Duodenal mucosa (tissue), 2 donors: ENCODE results near the gene ZNF827.

Experiments used
- H3K27ac ChIP-seq: one replicate; pipeline ENCODE4 v1.7.0; 2013; ENCODE audit warnings: low read depth, low read length
- H3K27me3 ChIP-seq, 2 donors: one replicate each; pipeline ENCODE4 v1.7.0; 2013; ENCODE audit warnings: low read length in 2 of 2, control low read depth in 1 of 2; ENCODE audit not compliant: insufficient read depth in 2 of 2, control insufficient read depth in 1 of 2
- H3K36me3 ChIP-seq, 2 donors: one replicate each; pipeline ENCODE4 v1.7.0; 2013; ENCODE audit warnings: low read length in 2 of 2, control low read depth in 1 of 2; ENCODE audit not compliant: insufficient read depth in 2 of 2, control insufficient read depth in 1 of 2
- H3K4me1 ChIP-seq, 2 donors: one replicate each; pipeline ENCODE4 v1.7.0; 2013; ENCODE audit warnings: low read length in 2 of 2, control low read depth in 1 of 2; ENCODE audit not compliant: insufficient read depth in 2 of 2, control insufficient read depth in 1 of 2
- H3K4me3 ChIP-seq, 2 donors: one replicate each; pipeline ENCODE4 v1.7.0; 2013; ENCODE audit warnings: low read length in 2 of 2, low read depth in 1 of 2
- H3K9ac ChIP-seq, 2 donors: one replicate each; pipeline ENCODE4 v1.7.0; 2013; ENCODE audit warnings: low read length in 2 of 2, low read depth in 1 of 2
- H3K9me3 ChIP-seq, 2 donors: one replicate each; pipeline ENCODE4 v1.7.0; 2013; ENCODE audit warnings: low read length in 2 of 2, control low read depth in 1 of 2; ENCODE audit not compliant: control insufficient read depth in 1 of 2

The ZNF827 gene

GRCh38 chr4:145830699-145831098, 107.9 kb downstream of the ZNF827 start:
- H3K4me1 ChIP-seq: no peaks in the 10 kb centered on the region
- no peaks in the 10 kb centered on the region for H3K9me3 ChIP-seq
- no peak overlapping the region for H3K4me3 ChIP-seq
- peaks cover 0 to 14% of the 10 kb centered on the region in 2 donors for H3K36me3 ChIP-seq
- no peak overlapping the region for H3K9ac ChIP-seq
- no peak overlapping the region for H3K27ac ChIP-seq
- H3K27me3 ChIP-seq: no peaks in the 10 kb centered on the region

DNA sequence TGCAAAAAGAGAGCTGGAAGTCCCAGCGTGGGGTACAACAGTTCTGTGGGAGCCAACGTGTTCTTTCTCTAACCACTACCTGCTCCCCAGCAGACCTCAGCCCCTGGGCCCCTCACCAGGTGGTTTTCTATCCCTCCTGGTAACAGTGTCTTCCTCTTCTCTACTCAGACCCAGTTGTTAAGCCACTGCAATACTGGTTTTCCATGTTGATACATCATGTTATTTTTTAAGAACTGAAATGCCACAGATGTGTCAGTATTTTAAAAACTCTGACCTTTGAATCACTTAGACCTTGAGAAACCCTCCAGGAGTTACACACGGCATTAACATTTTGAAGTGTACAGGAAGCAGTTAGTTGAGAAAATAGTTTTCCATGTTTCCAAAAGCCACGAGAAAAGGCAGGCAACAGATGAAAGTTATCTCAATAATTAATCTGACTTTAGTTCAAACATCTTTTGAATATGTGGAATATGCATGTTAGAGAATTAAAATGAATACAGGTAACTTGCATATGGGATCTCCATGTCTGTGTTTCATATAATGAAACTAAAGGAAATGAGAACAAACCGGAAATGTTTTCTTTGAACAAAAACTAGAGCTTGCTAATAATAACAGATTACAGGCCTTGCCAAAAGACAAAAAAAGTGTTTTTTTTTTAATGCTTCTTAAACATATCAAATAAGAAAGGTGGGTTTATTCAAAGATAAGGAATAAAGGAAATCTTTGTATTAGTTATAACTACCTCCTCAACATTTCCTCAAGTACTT, 108.8 kb downstream of the ZNF827 start:
- Histone ChIP-seq H3K9ac (no peak overlapping the region), H3K27me3 (no peaks in the 10 kb centered on the region), H3K9me3 (no peaks in the 10 kb centered on the region), H3K4me1 (no peaks in the 10 kb centered on the region), H3K27ac (no peak overlapping the region), H3K36me3 (peaks cover 0 to 22% of the 10 kb centered on the region in 2 donors), H3K4me3 (no peak overlapping the region)

DNA sequence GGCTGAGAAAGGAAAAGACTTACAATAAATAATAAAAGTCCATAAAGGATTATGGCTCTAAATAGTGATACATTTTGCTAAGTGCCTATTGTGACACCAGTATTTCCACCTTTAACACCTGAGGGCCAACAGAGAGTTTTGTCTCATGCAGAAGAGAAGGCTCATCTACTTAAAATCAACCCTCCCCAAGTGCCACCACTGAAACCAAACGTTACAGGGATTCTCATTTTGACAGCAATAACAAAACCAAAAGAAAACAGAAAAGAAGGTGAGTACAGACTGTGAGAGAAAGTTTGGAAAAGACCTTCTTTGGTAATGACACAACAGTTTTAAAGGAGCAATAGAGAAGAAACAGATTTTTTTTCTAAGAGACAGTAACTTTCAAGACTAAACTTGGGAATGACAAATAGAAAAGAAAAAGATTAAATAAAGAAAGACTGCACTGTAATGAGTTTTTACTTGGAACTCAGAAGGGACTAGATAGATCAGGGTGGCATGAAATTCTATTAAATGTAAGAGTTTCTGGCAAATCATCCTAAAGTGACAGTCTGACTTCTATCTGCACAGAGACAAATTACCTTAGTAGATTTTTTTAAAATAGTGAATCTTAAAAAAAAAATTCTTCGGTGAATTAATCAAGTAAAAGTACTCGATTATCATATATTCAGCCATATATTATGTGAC, 109.7 kb downstream of the ZNF827 start:
- Histone ChIP-seq H3K36me3 (peaks cover 0 to 22% of the 10 kb centered on the region in 2 donors), H3K27ac (no peak overlapping the region), H3K4me3 (no peak overlapping the region), H3K27me3 (no peaks in the 10 kb centered on the region), H3K9ac (no peak overlapping the region), H3K9me3 (no peaks in the 10 kb centered on the region), H3K4me1 (no peaks in the 10 kb centered on the region)

GRCh38 chr4:145827885-145828284, 110.7 kb downstream of the ZNF827 start:
- Histone ChIP-seq H3K9me3 (no peaks in the 10 kb centered on the region), H3K27me3 (no peaks in the 10 kb centered on the region), H3K27ac (no peak overlapping the region), H3K9ac (no peak overlapping the region), H3K4me1 (no peaks in the 10 kb centered on the region), H3K4me3 (no peak overlapping the region), H3K36me3 (peaks cover 0 to 22% of the 10 kb centered on the region in 2 donors)

GRCh38 chr4:145825255-145825654, 113.4 kb downstream of the ZNF827 start:
- Histone ChIP-seq H3K4me3 (no peak overlapping the region), H3K9ac (no peak overlapping the region), H3K9me3 (no peaks in the 10 kb centered on the region), H3K36me3 (peaks cover 0 to 21% of the 10 kb centered on the region in 2 donors), H3K4me1 (no peaks in the 10 kb centered on the region), H3K27me3 (no peaks in the 10 kb centered on the region), H3K27ac (no peak overlapping the region)

GRCh38 chr4:145824463-145824862, 114.2 kb downstream of the ZNF827 start:
- H3K27me3 ChIP-seq: no peaks in the 10 kb centered on the region
- H3K9ac ChIP-seq: no peak overlapping the region
- H3K27ac ChIP-seq: no peak overlapping the region
- no peaks in the 10 kb centered on the region for H3K9me3 ChIP-seq
- H3K4me3 ChIP-seq: no peak overlapping the region
- H3K4me1 ChIP-seq: no peaks in the 10 kb centered on the region
- H3K36me3 ChIP-seq: peaks cover 0 to 25% of the 10 kb centered on the region in 2 donors

DNA sequence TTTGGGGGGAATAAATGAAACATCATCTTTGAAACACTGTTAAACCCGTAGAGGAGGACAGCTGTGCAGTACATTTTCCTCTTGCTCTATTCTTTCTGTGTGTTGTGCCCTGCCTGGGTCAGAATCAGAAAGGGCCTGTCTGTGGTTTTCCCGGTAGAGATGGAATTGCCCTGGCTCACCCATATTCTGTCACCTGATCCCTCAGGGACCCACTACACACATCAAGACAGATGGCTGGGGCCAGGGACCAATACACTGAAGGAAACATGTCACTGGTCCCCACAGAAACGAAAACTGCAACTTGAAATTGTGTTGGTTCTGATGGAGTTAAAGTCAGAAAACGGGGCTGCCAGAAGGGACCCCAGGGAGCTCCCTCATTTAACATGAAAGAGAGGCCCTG, 114.9 kb downstream of the ZNF827 start:
- no peak overlapping the region for H3K9ac ChIP-seq
- H3K27me3 ChIP-seq: no peaks in the 10 kb centered on the region
- no peak overlapping the region for H3K27ac ChIP-seq
- H3K4me3 ChIP-seq: no peak overlapping the region
- H3K4me1 ChIP-seq: no peaks in the 10 kb centered on the region
- no peaks in the 10 kb centered on the region for H3K9me3 ChIP-seq
- H3K36me3 ChIP-seq: peaks cover 0 to 25% of the 10 kb centered on the region in 2 donors

GRCh38 chr4:145822581-145822980, 116.0 kb downstream of the ZNF827 start:
- Histone ChIP-seq H3K4me3 (no peak overlapping the region), H3K9me3 (no peaks in the 10 kb centered on the region), H3K36me3 (peaks cover 0 to 22% of the 10 kb centered on the region in 2 donors), H3K27ac (no peak overlapping the region), H3K4me1 (no peaks in the 10 kb centered on the region), H3K27me3 (no peaks in the 10 kb centered on the region), H3K9ac (no peak overlapping the region)

DNA sequence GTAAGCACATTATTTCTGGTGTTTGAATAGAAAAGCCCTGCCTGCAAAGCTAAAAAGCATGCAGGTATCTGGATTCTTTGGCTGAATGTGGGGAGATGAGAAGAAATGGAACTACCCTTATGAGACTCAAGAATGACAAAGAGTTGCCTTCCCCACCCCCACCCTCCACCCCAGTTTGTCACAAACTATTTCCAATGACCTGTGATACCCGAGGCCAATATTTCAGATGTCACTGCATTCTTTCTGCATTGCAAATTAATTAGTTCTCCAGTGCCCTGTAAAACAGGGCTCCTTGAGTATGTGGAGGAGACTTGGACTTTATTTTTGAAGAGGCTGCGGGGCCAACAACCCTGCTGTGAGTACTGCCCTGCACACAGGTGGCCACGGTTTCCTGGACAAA, 116.4 kb downstream of the ZNF827 start:
- Histone ChIP-seq H3K4me1 (no peaks in the 10 kb centered on the region), H3K9ac (no peak overlapping the region), H3K36me3 (peaks cover 0 to 22% of the 10 kb centered on the region in 2 donors), H3K27me3 (no peaks in the 10 kb centered on the region), H3K9me3 (no peaks in the 10 kb centered on the region), H3K27ac (no peak overlapping the region), H3K4me3 (no peak overlapping the region)

- Histone ChIP-seq H3K9ac (no peak overlapping the region), H3K36me3 (peaks cover 0 to 19% of the 10 kb centered on the region in 2 donors), H3K9me3 (no peaks in the 10 kb centered on the region), H3K4me3 (no peak overlapping the region), H3K4me1 (no peaks in the 10 kb centered on the region), H3K27ac (no peak overlapping the region), H3K27me3 (no peaks in the 10 kb centered on the region)
Observed at GRCh38 chr4:145821766-145822165, 116.9 kb downstream of the ZNF827 start.
